WTC11 (cell line): Measurements from ENCODE around the gene PARK7. TPM values are rescaled to one million over a fixed set of nuclear protein-coding genes. Genes with fewer than 3 reads are reported as not detected.
A peak's percentile ranks its signal among the peaks of the same experiment; 100 is the strongest.

ENCODE experiments used
- ATAC-seq: fragments of 200-7000 bp; cut with Tn5 transposase; 2 replicates; pipeline ENCODE4 v1.10.0; 2021; ENCODE audit warnings: mild to moderate bottlenecking, moderate library complexity
- CTCF ChIA-PET: fragments of 300-600 bp; sonication (Branson Sonifier 250); formaldehyde crosslinking; loops from one replicate; lab custom pipeline; 2021; ENCODE audit warnings: antibody characterized with exemption; lab: Charles Lee
- POLR2A ChIA-PET: fragments of 350-600 bp; sonication (Branson Sonifier 250); formaldehyde crosslinking; loops from one replicate; lab custom pipeline; 2021; ENCODE audit warnings: antibody characterized with exemption; lab: Charles Lee
- DNase-seq: peaks from one replicate; pipeline ENCODE4 v3.0.0; 2021; ENCODE audit warnings: low spot score
- H3K27ac Mint-ChIP-seq: 2 replicates; pipeline ENCODE4 v1.8.0; 2021; ENCODE audit warnings: mixed read lengths
- H3K27me3 Mint-ChIP-seq: 2 replicates; pipeline ENCODE4 v1.8.0; 2021; ENCODE audit warnings: low read depth, mild to moderate bottlenecking, moderate library complexity, mixed read lengths
- H3K36me3 Mint-ChIP-seq: 2 replicates; pipeline ENCODE4 v1.8.0; 2021; ENCODE audit warnings: mixed read lengths
- H3K4me1 Mint-ChIP-seq: 2 replicates; pipeline ENCODE4 v1.8.0; 2022; ENCODE audit warnings: mixed read lengths
- H3K4me3 Mint-ChIP-seq: 2 replicates; pipeline ENCODE4 v1.8.0; 2021; ENCODE audit warnings: mild to moderate bottlenecking, moderate library complexity, mixed read lengths
- H3K9me3 Mint-ChIP-seq: 2 replicates; pipeline ENCODE4 v1.8.0; 2021; ENCODE audit warnings: mixed read lengths
- AFF4 ChIP-seq: sonication (generic); formaldehyde crosslinking; IDR thresholded peaks from 2 replicates; pipeline ENCODE4 v1.8.1; 2023; ENCODE audit warnings: mild to moderate bottlenecking, missing genetic modification reagents, borderline replicate concordance
- ARID4B ChIP-seq: sonication (generic); formaldehyde crosslinking; IDR thresholded peaks from 2 replicates; pipeline ENCODE4 v1.8.0; 2023; ENCODE audit warnings: missing genetic modification reagents, mild to moderate bottlenecking, borderline replicate concordance
- ATF1 ChIP-seq: sonication (generic); formaldehyde crosslinking; IDR thresholded peaks from 2 replicates; pipeline ENCODE4 v1.8.1; 2023; ENCODE audit warnings: mild to moderate bottlenecking, moderate library complexity, missing genetic modification reagents
- CREM ChIP-seq: sonication (generic); formaldehyde crosslinking; IDR thresholded peaks from 2 replicates; pipeline ENCODE4 v1.8.1; 2022; ENCODE audit warnings: mild to moderate bottlenecking, missing genetic modification reagents, moderate library complexity
- CTCF ChIP-seq: fragments of 200-600 bp; IDR thresholded peaks from 2 replicates; pipeline ENCODE4 v1.8.0; 2022; ENCODE audit warnings: antibody characterized with exemption
- ETV6 ChIP-seq: sonication (generic); formaldehyde crosslinking; IDR thresholded peaks from 2 replicates; pipeline ENCODE4 v1.8.1; 2022; ENCODE audit warnings: mild to moderate bottlenecking, missing genetic modification reagents
- HMGXB4 ChIP-seq: sonication (generic); formaldehyde crosslinking; IDR thresholded peaks from 2 replicates; pipeline ENCODE4 v1.8.1; 2023; ENCODE audit warnings: mild to moderate bottlenecking, moderate library complexity, missing genetic modification reagents
- MXD4 ChIP-seq: fragments of 250-450 bp; sonication (Bioruptor Pico); IDR thresholded peaks from 2 replicates; pipeline ENCODE4 v1.8.0; 2021; ENCODE audit warnings: mild to moderate bottlenecking, moderate library complexity, borderline replicate concordance
- NR2C2 ChIP-seq: sonication (generic); formaldehyde crosslinking; IDR thresholded peaks from 2 replicates; pipeline ENCODE4 v1.8.0; 2022; ENCODE audit warnings: mild to moderate bottlenecking, missing genetic modification reagents
- NR3C1 ChIP-seq: sonication (generic); formaldehyde crosslinking; conservative IDR thresholded peaks from 2 replicates; pipeline ENCODE4 v1.8.1; 2023; ENCODE audit warnings: low read depth, mild to moderate bottlenecking, missing genetic modification reagents
- PRDM15 ChIP-seq: sonication (generic); formaldehyde crosslinking; IDR thresholded peaks from 2 replicates; pipeline ENCODE4 v1.8.0; 2022; ENCODE audit warnings: missing genetic modification reagents
- SMAD3 ChIP-seq: sonication (generic); formaldehyde crosslinking; IDR thresholded peaks from 2 replicates; pipeline ENCODE4 v1.8.0; 2022; ENCODE audit warnings: missing genetic modification reagents, mild to moderate bottlenecking, borderline replicate concordance
- SOX15 ChIP-seq: fragments of 250-450 bp; sonication (Bioruptor Pico); IDR thresholded peaks from 2 replicates; pipeline ENCODE4 v1.9.0; 2021; ENCODE audit warnings: mild to moderate bottlenecking
- TCF7 ChIP-seq: sonication (generic); formaldehyde crosslinking; IDR thresholded peaks from 2 replicates; pipeline ENCODE4 v1.8.0; 2022; ENCODE audit warnings: mild to moderate bottlenecking, low read depth, missing genetic modification reagents, moderate library complexity
- ZNF281 ChIP-seq: sonication (generic); formaldehyde crosslinking; IDR thresholded peaks from 2 replicates; pipeline ENCODE4 v1.8.0; 2023; ENCODE audit warnings: mild to moderate bottlenecking, missing genetic modification reagents
- total RNA-seq: library from RNA; stranded (reverse); gene quantifications from 3 replicates; pipeline ENCODE4 v1.2.3, GENCODE V29; 2021

The PARK7 gene
- total RNA-seq, 1 experiment from 2014 or later: 337 TPM

GRCh38 chr1:8023287-8023994 is 61.9 kb downstream of the PARK7 start (continued):
- no peak for TF ChIP-seq PRDM15 (CRISPR knock-in tag)

- CTCF ChIA-PET: interaction anchor here (7.0 kb wide), 1 partner anchor 9 kb away, joined by 37 read pairs; no protein-coding TSS in a partner anchor
- ATAC-seq (no peak), DNase-seq (no peak)
- Mint-ChIP-seq H3K4me3 (peak overlapping the region; percentile 88), H3K9me3 (no peaks in the 10 kb centered on the region), H3K27ac (peak overlapping the region; percentile 84), H3K27me3 (peaks cover 7% of the 10 kb centered on the region), H3K36me3 (peaks cover 4% of the 10 kb centered on the region; the same call in 1 of the 2 replicates), H3K4me1 (peaks cover 83% of the 10 kb centered on the region)
- TF ChIP-seq ETV6 (CRISPR knock-in tag) (no peak), NR3C1 (CRISPR knock-in tag) (no peak), HMGXB4 (no peak), SMAD3 (CRISPR knock-in tag) (no peak), NR2C2 (CRISPR knock-in tag) (no peak), SOX15 (CRISPR knock-in tag) (no peak), ARID4B (no peak), TCF7 (no peak), AFF4 (CRISPR knock-in tag) (no peak), CTCF (no peak), MXD4 (CRISPR knock-in tag) (no peak), CREM (CRISPR knock-in tag) (no peak), ZNF281 (no peak), ATF1 (no peak)
- POLR2A ChIA-PET: no interaction called here
Observed at GRCh38 chr1:8023995-8024313, 62.4 kb downstream of the PARK7 start.
